Smooth muscle cell (in vitro differentiated cells): ENCODE measurements around the gene TNFRSF1A. TPM values are rescaled to one million over a fixed set of nuclear protein-coding genes. Genes with fewer than 3 reads are reported as not detected.
A peak's percentile ranks its signal among the peaks of the same experiment; 100 is the strongest.

Experiments
- DNase-seq: peaks from one replicate; lab custom pipeline; 2025; ENCODE audit not compliant: unreplicated experiment; lab: John Stamatoyannopoulos, UW
- H2AFZ ChIP-seq: fragments of 200-600 bp; sonication (generic); 2 replicates; pipeline ENCODE4 v1.6.0; 2016; ENCODE audit warnings: antibody characterized with exemption, low read depth, mild to moderate bottlenecking
- H3F3A ChIP-seq: fragments of 200-600 bp; sonication (generic); 2 replicates; pipeline ENCODE4 v1.6.0; 2017; ENCODE audit warnings: antibody characterized with exemption, low read depth
- H3K27ac ChIP-seq: fragments of 200-600 bp; sonication (generic); 2 replicates; pipeline ENCODE4 v1.5.1; 2016; ENCODE audit warnings: low read depth, mild to moderate bottlenecking
- H3K27me3 ChIP-seq: fragments of 200-600 bp; sonication (generic); 2 replicates; pipeline ENCODE4 v1.6.1; 2016; ENCODE audit warnings: low read depth, mild to moderate bottlenecking
- H3K36me3 ChIP-seq: fragments of 200-600 bp; sonication (generic); 2 replicates; pipeline ENCODE4 v1.5.1; 2016; ENCODE audit warnings: low read depth
- H3K4me1 ChIP-seq: fragments of 200-600 bp; sonication (generic); 2 replicates; pipeline ENCODE4 v1.5.1; 2016; ENCODE audit warnings: low read depth
- H3K4me2 ChIP-seq: fragments of 200-600 bp; sonication (generic); 2 replicates; pipeline ENCODE4 v1.6.0; 2016; ENCODE audit warnings: mild to moderate bottlenecking
- H3K4me3 ChIP-seq: fragments of 200-600 bp; sonication (generic); 2 replicates; pipeline ENCODE4 v1.5.1; 2016; ENCODE audit warnings: mild to moderate bottlenecking
- H3K79me2 ChIP-seq: fragments of 200-600 bp; sonication (generic); 2 replicates; pipeline ENCODE4 v1.6.0; 2016; ENCODE audit warnings: low read depth, mild to moderate bottlenecking
- H3K9ac ChIP-seq: fragments of 200-600 bp; sonication (generic); 2 replicates; pipeline ENCODE4 v1.6.0; 2016; ENCODE audit warnings: low read depth
- H3K9me3 ChIP-seq: fragments of 200-600 bp; sonication (generic); replicated peaks from 2 replicates; pipeline ENCODE4 v1.5.1; 2016; ENCODE audit warnings: low read depth
- H4K20me1 ChIP-seq: fragments of 200-600 bp; sonication (generic); 2 replicates; pipeline ENCODE4 v1.6.0; 2016; ENCODE audit warnings: low read depth
- WGBS: methylation state at CpG from one replicate; pipeline ENCODE4 v1.1.7; 2016; ENCODE audit warnings: low lambda C conversion rate; 5-methylcytosine and 5-hydroxymethylcytosine counted together
- polyA plus RNA-seq: library from polyadenylated mRNA; unstranded; fragments of >200 nt; fragmentation: Nextera tagmentation; extraction: Ambion mirVana; gene quantifications from 2 replicates; pipeline ENCODE4 v1.2.1, GENCODE V29; 2016
- total RNA-seq: library from RNA; depleted of rRNA; stranded (reverse); fragments of >200 nt; gene quantifications from 2 replicates; pipeline ENCODE4 v1.2.3, GENCODE V29; 2014
- TF ChIP-seq, protein P1 (sequence below): fragments of 200-600 bp; sonication (generic); IDR thresholded peaks from 2 replicates; pipeline ENCODE4 v1.5.1; 2017; ENCODE audit warnings: borderline replicate concordance, mild to moderate bottlenecking, antibody characterized with exemption; ENCODE audit not compliant: insufficient read depth, poor library complexity, severe bottlenecking

TNFRSF1A gene
- total and polyA plus RNA-seq, 2 experiments from 2014 or later = 110 to 144 TPM

DNA sequence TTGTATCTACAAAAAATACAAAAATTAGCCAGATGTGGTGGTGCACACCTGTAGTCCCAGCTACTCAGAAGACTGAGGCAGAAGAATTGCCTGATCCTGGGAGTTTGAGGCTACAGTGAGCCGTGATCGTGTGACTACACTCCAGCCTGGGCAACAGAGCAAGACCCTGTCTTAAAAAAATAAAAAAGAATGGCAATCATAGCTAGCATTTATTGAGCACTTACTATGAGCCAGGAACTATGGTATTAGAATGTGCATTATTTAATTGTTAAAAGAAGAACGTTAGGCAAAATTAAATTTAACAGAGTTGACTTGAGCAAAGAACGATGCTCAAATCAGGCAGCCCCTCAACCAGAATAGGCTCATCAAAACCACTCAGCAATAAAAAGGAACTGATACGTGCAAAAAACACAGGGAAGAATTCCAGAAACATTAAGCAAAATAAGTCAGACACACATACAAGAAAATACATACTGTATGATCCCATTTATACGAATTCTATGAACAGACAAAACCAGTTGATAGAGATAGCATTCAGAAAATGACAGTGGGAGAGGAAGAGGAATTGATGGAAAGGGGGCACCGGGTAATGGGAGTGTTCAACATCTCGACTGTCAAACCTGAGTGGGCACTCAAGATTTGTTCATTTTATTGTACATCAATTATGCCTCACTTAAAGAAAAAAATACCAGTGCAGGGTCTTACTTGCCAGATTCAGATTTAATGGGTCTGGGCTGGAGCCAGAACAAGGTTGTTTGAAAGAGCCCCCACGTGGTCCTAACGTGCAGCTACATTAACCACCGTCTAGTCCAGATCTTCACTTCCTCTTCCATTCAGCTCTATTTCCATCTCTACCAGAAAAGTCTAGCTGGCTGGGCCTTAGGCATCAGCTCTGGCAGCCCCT, 25.4 kb upstream of the TNFRSF1A start:
- Histone ChIP-seq H3K9me3 (no peaks in the 10 kb centered on the region), H3K9ac (no peak overlapping the region), H2AFZ (no peak overlapping the region), H3K27ac (no peak overlapping the region), H3K27me3 (no peaks in the 10 kb centered on the region), H4K20me1 (no peaks in the 10 kb centered on the region), H3K4me1 (peaks cover 16% of the 10 kb centered on the region), H3K36me3 (no peaks in the 10 kb centered on the region), H3K79me2 (no peaks in the 10 kb centered on the region), H3F3A (peaks cover 8% of the 10 kb centered on the region), H3K4me3 (no peak overlapping the region), H3K4me2 (no peak overlapping the region)
- no peak for DNase-seq
- 72% methylated on average over 11 of the region's 11 CpGs for WGBS
- TF ChIP-seq, protein P1, sequence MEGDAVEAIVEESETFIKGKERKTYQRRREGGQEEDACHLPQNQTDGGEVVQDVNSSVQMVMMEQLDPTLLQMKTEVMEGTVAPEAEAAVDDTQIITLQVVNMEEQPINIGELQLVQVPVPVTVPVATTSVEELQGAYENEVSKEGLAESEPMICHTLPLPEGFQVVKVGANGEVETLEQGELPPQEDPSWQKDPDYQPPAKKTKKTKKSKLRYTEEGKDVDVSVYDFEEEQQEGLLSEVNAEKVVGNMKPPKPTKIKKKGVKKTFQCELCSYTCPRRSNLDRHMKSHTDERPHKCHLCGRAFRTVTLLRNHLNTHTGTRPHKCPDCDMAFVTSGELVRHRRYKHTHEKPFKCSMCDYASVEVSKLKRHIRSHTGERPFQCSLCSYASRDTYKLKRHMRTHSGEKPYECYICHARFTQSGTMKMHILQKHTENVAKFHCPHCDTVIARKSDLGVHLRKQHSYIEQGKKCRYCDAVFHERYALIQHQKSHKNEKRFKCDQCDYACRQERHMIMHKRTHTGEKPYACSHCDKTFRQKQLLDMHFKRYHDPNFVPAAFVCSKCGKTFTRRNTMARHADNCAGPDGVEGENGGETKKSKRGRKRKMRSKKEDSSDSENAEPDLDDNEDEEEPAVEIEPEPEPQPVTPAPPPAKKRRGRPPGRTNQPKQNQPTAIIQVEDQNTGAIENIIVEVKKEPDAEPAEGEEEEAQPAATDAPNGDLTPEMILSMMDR = no peak

DNA sequence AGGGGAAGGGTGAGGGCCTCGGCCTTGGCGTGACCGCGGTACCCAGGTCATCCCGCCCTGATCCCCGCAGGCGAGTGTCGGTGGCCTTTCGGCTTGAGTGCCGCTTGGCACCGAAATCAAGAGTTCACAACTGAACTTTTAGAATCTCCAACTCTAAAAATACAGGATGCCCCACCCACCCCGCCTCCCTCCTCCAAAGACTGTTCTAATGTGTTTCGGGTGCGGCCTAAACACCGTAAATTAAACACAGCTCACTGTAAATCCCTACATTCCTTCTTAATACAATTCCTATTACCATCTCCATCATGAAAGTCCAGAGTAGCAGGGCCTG, 22.1 kb upstream of the TNFRSF1A start:
- H3F3A ChIP-seq = no peaks in the 10 kb centered on the region
- peaks cover 3% of the 10 kb centered on the region for H3K4me1 ChIP-seq
- no peaks in the 10 kb centered on the region for H3K27me3 ChIP-seq
- H3K4me3 ChIP-seq = peak overlapping the region; percentile 63
- no peak for DNase-seq
- H3K36me3 ChIP-seq = no peaks in the 10 kb centered on the region
- no peaks in the 10 kb centered on the region for H4K20me1 ChIP-seq
- WGBS = 48% methylated on average over 15 of the region's 15 CpGs
- H3K79me2 ChIP-seq = no peaks in the 10 kb centered on the region
- no peak overlapping the region for H3K27ac ChIP-seq
- H3K4me2 ChIP-seq = peak overlapping the region; percentile 95
- TF ChIP-seq, protein P1 = no peak
- peak overlapping the region; percentile 97 for H2AFZ ChIP-seq
- no peaks in the 10 kb centered on the region for H3K9me3 ChIP-seq
- H3K9ac ChIP-seq = peak overlapping the region; percentile 54

DNA sequence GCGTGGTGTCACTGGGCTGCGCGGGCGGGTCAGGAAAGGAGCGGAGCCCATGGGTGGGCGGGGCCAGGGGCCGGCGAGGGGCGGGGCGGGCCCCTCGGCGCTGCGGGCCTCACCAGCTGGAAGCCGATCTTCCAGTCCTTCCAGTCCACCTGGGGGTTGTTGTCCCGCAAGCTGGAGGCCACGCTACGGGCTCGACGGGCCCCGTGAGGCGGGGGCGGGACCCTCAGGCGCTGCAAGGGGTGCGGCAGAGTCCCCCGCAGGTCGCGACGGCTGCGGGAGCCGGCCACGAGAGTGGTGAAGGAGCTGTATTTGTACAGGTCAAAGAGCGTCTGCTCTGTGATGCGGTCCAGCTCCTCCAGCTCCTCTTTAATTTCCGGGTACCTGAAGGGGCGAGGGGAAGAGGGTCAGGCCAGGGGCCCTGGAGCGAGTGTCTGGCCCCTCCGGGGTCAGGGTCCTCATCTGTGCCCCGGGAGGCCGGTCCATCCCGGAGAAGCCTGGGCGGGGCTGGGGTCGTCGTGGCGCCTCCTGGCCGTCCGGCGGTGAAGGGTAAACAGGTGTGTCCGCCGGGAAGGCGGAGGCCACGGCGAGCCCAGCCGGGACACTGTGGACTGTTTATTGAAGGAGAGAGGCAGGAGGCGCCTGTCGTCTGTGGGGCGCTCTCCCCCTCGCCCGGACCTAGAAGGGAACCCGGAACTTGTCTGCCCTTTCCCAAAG, 21.6 kb upstream of the TNFRSF1A start:
- no peak overlapping the region for H3K27ac ChIP-seq
- 5% methylated on average over 47 of the region's 59 CpGs for WGBS
- H3K79me2 ChIP-seq = no peaks in the 10 kb centered on the region
- peak overlapping the region; percentile 95 for H3K4me2 ChIP-seq
- no peaks in the 10 kb centered on the region for H3K27me3 ChIP-seq
- TF ChIP-seq, protein P1 = no peak
- H3F3A ChIP-seq = no peaks in the 10 kb centered on the region
- DNase-seq = peak; percentile 42
- H3K4me3 ChIP-seq = peak overlapping the region; percentile 63
- H3K9me3 ChIP-seq = no peaks in the 10 kb centered on the region
- no peaks in the 10 kb centered on the region for H3K36me3 ChIP-seq
- peaks cover 3% of the 10 kb centered on the region for H3K4me1 ChIP-seq
- peak overlapping the region; percentile 97 for H2AFZ ChIP-seq
- H3K9ac ChIP-seq = peak overlapping the region; percentile 54
- no peaks in the 10 kb centered on the region for H4K20me1 ChIP-seq

DNA sequence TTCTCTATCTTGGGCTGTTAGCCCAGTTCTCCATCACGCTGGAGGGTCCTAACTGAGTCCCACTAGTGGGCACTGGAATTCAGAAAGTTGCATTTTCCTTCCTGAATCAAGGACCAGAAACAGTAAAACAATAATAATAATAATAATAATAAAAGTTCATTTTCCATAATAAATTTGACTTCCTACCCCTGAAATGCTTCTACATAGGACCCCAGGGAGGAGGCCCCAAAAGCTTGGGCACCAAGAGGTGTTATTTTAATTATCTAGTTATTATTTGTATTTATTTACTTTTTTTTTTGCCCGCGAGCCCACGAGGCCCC, 21.1 kb upstream of the TNFRSF1A start:
- Histone ChIP-seq H3K27me3 (no peaks in the 10 kb centered on the region), H3K36me3 (no peaks in the 10 kb centered on the region), H3F3A (no peaks in the 10 kb centered on the region), H3K9me3 (no peaks in the 10 kb centered on the region), H3K4me2 (peak overlapping the region; percentile 95), H3K79me2 (no peaks in the 10 kb centered on the region), H3K4me3 (peak overlapping the region; percentile 63), H3K4me1 (peaks cover 3% of the 10 kb centered on the region), H2AFZ (no peak overlapping the region), H3K9ac (no peak overlapping the region), H4K20me1 (no peaks in the 10 kb centered on the region), H3K27ac (no peak overlapping the region)
- TF ChIP-seq, protein P1 = no peak
- 24% methylated on average over 4 of the region's 4 CpGs for WGBS
- no peak for DNase-seq
